GM12878 (cell line): Measurements from ENCODE around the gene ERCC2. TPM values are rescaled to one million over a fixed set of nuclear protein-coding genes. Genes with fewer than 3 reads are reported as not detected.
A peak's percentile ranks its signal among the peaks of the same experiment; 100 is the strongest.

ENCODE experiments used
- BCL11A ChIP-seq: IDR thresholded peaks from 2 replicates; pipeline ENCODE4 v1.6.1; 2011; ENCODE audit warnings: low read depth, low read length
- BMI1 ChIP-seq: fragments of 450-650 bp; IDR thresholded peaks from 2 replicates; pipeline ENCODE4 v1.6.1; 2016; ENCODE audit warnings: mild to moderate bottlenecking, moderate library complexity, borderline replicate concordance
- CBFB ChIP-seq: IDR thresholded peaks from 2 replicates; pipeline ENCODE4 v1.6.1; 2016; ENCODE audit warnings: antibody characterized with exemption, low read depth
- EED ChIP-seq: sonication (generic); IDR thresholded peaks from 2 replicates; pipeline ENCODE4 v1.6.1; 2016; ENCODE audit warnings: antibody characterized with exemption, low read depth
- ELK1 ChIP-seq: IDR thresholded peaks from 2 replicates; pipeline ENCODE4 v1.6.1; 2012; ENCODE audit warnings: low read depth, low read length, improper control_type of control experiment
- HDGF ChIP-seq: fragments of 450-650 bp; IDR thresholded peaks from 2 replicates; pipeline ENCODE4 v1.6.1; 2016; ENCODE audit warnings: antibody characterized with exemption
- IKZF1 ChIP-seq: fragments of 450-650 bp; conservative IDR thresholded peaks from 2 replicates; pipeline ENCODE4 v1.6.1; 2017; ENCODE audit warnings: antibody characterized with exemption, mild to moderate bottlenecking
- IKZF2 ChIP-seq, 2 experiments: fragments of 450-650 bp; IDR thresholded peaks; 2 replicates each; pipeline ENCODE4 v1.6.1; 2017; ENCODE audit warnings: mild to moderate bottlenecking in 2 of 2, moderate library complexity in 2 of 2
- NR2C1 ChIP-seq: fragments of 450-650 bp; IDR thresholded peaks from 2 replicates; pipeline ENCODE4 v1.6.1; 2017; ENCODE audit warnings: antibody characterized with exemption, mild to moderate bottlenecking, moderate library complexity
- NR2F1 ChIP-seq: fragments of 450-650 bp; conservative IDR thresholded peaks from 2 replicates; pipeline ENCODE4 v1.6.1; 2017; ENCODE audit warnings: mild to moderate bottlenecking
- PBX3 ChIP-seq: IDR thresholded peaks from 2 replicates; pipeline ENCODE4 v1.6.1; 2011; ENCODE audit warnings: mild to moderate bottlenecking, low read depth, low read length, moderate library complexity; ENCODE audit not compliant: insufficient replicate concordance
- RB1 ChIP-seq: fragments of 450-650 bp; formaldehyde crosslinking; IDR thresholded peaks from 2 replicates; pipeline ENCODE4 v1.6.1; 2017; ENCODE audit warnings: mild to moderate bottlenecking, borderline replicate concordance
- RCOR1 ChIP-seq: conservative IDR thresholded peaks from 2 replicates; pipeline ENCODE4 v1.6.1; 2012; ENCODE audit warnings: low read depth, low read length, improper control_type of control experiment
- TCF12 ChIP-seq: IDR thresholded peaks from 2 replicates; pipeline ENCODE4 v1.6.1; 2011; ENCODE audit warnings: low read depth, mild to moderate bottlenecking, low read length
- polyA plus RNA-seq, 11 experiments: library from polyadenylated mRNA; depleted of rRNA in 4 of 11; unstranded in 6 of 11; stranded (reverse) in 5 of 11; fragments of >200 nt; fragmentation: Nextera tagmentation in 4 of 11; fragmentation: Illumina TruSeq in 1 of 11; extraction: Ambion mirVana in 4 of 11; extraction: Trizol in 1 of 11; gene quantifications; 1 replicate in 1 of 11; 2 replicates in 10 of 11; pipeline versions ENCODE4 v1.2.1 to v1.2.3, GENCODE V29; 2011 to 2016; ENCODE audit warnings: inconsistent platforms in 2 of 11, missing spikeins in 2 of 11, low read depth in 1 of 11
- total RNA-seq, 4 experiments: library from RNA; depleted of rRNA in 3 of 4; stranded (reverse); fragments of >200 nt in 3 of 4; fragmentation: Illumina TruSeq in 1 of 4; extraction: Trizol in 1 of 4; gene quantifications; 2 replicates each; pipeline versions ENCODE4 v1.2.1 to v1.2.3, GENCODE V29; 2013 to 2021
- TF ChIP-seq, protein P1 (sequence below): IDR thresholded peaks from 2 replicates; pipeline ENCODE4 v1.6.1; 2011; ENCODE audit warnings: borderline replicate concordance, low read depth, mild to moderate bottlenecking, moderate library complexity, low read length; ENCODE audit not compliant: insufficient read depth, poor library complexity, severe bottlenecking
- TF ChIP-seq, protein P2 (sequence below): fragments of 450-650 bp; IDR thresholded peaks from 2 replicates; pipeline ENCODE4 v1.6.1; 2017; ENCODE audit warnings: mild to moderate bottlenecking, low read depth, inconsistent platforms; ENCODE audit not compliant: poor library complexity, severe bottlenecking
- TF ChIP-seq, protein P3 (sequence below), 3 experiments: IDR thresholded peaks in 2 of 3; conservative IDR thresholded peaks in 1 of 3; 2 replicates each; pipeline ENCODE4 v1.5.1; 2011; ENCODE audit warnings: low read depth in 3 of 3, low read length in 3 of 3, mild to moderate bottlenecking in 3 of 3, control low read depth in 2 of 3, moderate library complexity in 2 of 3, inconsistent platforms in 1 of 3, mixed read lengths in 1 of 3; ENCODE audit not compliant: control insufficient read depth in 2 of 3, insufficient read depth in 1 of 3; ENCODE audit errors: extremely low read depth in 1 of 3
- TF ChIP-seq, protein P4 (sequence below): fragments of 450-650 bp; IDR thresholded peaks from 2 replicates; pipeline ENCODE4 v1.6.1; 2017; ENCODE audit warnings: mild to moderate bottlenecking, moderate library complexity

The ERCC2 gene
- total and polyA plus RNA-seq, 10 of the 15 experiments (the other 5 are each of a cell fraction or from before 2014, with no cell fraction given) = 1.3 to 40.1 (median 15.6) TPM

DNA sequence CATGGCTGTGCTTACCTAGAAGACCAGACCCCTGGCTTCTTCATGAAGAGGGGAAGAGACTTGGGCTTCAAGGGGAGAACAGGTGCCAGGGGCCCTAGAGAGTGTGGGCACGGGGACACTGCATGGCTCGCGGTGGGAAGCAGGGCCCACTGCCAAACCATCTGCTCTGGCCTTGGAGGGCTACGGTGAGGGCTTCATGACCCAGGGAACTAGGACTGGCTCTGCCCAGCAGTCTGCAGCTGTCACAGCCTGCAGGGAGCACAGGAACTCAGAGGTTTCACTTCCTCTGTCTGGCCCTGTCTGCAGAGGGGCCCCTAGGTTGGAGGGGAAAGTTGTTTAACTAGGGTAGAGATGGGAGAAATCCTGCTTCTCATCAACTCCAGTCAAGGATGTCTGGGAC lies 49.0 kb upstream of the ERCC2 start (continued):
- TF ChIP-seq BCL11A (peak; percentile 87), NR2C1 (0 out of 2 replicates have a peak, but pooled peaks have one; percentile 53), TCF12 (peak; percentile 99), HDGF (peak; percentile 79), RB1 (no peak), EED (peak; percentile 98), RCOR1 (peak; percentile 85; the same call in 1 of the 2 replicates), PBX3 (peak; percentile 15), IKZF2 (IDR thresholded peaks at IDR 0.05) (peak; percentile 94 to 95), CBFB (peak; percentile 48; the same call in 1 of the 2 replicates), IKZF1 (peak; percentile 96), ELK1 (no peak), BMI1 (no peak), NR2F1 (peak; percentile 37)
- TF ChIP-seq, protein P1, sequence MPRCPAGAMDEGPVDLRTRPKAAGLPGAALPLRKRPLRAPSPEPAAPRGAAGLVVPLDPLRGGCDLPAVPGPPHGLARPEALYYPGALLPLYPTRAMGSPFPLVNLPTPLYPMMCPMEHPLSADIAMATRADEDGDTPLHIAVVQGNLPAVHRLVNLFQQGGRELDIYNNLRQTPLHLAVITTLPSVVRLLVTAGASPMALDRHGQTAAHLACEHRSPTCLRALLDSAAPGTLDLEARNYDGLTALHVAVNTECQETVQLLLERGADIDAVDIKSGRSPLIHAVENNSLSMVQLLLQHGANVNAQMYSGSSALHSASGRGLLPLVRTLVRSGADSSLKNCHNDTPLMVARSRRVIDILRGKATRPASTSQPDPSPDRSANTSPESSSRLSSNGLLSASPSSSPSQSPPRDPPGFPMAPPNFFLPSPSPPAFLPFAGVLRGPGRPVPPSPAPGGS = peak; percentile 58
- TF ChIP-seq, protein P2, sequence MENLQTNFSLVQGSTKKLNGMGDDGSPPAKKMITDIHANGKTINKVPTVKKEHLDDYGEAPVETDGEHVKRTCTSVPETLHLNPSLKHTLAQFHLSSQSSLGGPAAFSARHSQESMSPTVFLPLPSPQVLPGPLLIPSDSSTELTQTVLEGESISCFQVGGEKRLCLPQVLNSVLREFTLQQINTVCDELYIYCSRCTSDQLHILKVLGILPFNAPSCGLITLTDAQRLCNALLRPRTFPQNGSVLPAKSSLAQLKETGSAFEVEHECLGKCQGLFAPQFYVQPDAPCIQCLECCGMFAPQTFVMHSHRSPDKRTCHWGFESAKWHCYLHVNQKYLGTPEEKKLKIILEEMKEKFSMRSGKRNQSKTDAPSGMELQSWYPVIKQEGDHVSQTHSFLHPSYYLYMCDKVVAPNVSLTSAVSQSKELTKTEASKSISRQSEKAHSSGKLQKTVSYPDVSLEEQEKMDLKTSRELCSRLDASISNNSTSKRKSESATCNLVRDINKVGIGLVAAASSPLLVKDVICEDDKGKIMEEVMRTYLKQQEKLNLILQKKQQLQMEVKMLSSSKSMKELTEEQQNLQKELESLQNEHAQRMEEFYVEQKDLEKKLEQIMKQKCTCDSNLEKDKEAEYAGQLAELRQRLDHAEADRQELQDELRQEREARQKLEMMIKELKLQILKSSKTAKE = peak; percentile 87
- TF ChIP-seq, protein P3, sequence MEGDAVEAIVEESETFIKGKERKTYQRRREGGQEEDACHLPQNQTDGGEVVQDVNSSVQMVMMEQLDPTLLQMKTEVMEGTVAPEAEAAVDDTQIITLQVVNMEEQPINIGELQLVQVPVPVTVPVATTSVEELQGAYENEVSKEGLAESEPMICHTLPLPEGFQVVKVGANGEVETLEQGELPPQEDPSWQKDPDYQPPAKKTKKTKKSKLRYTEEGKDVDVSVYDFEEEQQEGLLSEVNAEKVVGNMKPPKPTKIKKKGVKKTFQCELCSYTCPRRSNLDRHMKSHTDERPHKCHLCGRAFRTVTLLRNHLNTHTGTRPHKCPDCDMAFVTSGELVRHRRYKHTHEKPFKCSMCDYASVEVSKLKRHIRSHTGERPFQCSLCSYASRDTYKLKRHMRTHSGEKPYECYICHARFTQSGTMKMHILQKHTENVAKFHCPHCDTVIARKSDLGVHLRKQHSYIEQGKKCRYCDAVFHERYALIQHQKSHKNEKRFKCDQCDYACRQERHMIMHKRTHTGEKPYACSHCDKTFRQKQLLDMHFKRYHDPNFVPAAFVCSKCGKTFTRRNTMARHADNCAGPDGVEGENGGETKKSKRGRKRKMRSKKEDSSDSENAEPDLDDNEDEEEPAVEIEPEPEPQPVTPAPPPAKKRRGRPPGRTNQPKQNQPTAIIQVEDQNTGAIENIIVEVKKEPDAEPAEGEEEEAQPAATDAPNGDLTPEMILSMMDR (IDR thresholded peaks at IDR 0.05 in 2 of 3, conservative IDR thresholded peaks at IDR 0.05 in 1 of 3; ENCODE audit: control insufficient read depth in 2 of 3, extremely low read depth in 1 of 3, insufficient read depth in 1 of 3, low read depth in 3 of 3, low read length in 3 of 3) = 0 out of 6 replicates have a peak, but pooled peaks of 1 of the 3 experiments have one; percentile 1
- TF ChIP-seq, protein P4, sequence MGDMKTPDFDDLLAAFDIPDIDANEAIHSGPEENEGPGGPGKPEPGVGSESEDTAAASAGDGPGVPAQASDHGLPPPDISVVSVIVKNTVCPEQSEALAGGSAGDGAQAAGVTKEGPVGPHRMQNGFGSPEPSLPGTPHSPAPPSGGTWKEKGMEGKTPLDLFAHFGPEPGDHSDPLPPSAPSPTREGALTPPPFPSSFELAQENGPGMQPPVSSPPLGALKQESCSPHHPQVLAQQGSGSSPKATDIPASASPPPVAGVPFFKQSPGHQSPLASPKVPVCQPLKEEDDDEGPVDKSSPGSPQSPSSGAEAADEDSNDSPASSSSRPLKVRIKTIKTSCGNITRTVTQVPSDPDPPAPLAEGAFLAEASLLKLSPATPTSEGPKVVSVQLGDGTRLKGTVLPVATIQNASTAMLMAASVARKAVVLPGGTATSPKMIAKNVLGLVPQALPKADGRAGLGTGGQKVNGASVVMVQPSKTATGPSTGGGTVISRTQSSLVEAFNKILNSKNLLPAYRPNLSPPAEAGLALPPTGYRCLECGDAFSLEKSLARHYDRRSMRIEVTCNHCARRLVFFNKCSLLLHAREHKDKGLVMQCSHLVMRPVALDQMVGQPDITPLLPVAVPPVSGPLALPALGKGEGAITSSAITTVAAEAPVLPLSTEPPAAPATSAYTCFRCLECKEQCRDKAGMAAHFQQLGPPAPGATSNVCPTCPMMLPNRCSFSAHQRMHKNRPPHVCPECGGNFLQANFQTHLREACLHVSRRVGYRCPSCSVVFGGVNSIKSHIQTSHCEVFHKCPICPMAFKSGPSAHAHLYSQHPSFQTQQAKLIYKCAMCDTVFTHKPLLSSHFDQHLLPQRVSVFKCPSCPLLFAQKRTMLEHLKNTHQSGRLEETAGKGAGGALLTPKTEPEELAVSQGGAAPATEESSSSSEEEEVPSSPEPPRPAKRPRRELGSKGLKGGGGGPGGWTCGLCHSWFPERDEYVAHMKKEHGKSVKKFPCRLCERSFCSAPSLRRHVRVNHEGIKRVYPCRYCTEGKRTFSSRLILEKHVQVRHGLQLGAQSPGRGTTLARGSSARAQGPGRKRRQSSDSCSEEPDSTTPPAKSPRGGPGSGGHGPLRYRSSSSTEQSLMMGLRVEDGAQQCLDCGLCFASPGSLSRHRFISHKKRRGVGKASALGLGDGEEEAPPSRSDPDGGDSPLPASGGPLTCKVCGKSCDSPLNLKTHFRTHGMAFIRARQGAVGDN = peak; percentile 41; the same call in 1 of the 2 replicates
